Activated CD8-positive, alpha-beta memory T cell treated with anti-CD3 and anti-CD28 coated beads for 36 hours (primary cell): ENCODE results near the gene LRRC59. TPM values are rescaled to one million over a fixed set of nuclear protein-coding genes. Genes with fewer than 3 reads are reported as not detected.

Experiments used
- CTCF ChIA-PET: fragments of 350-600 bp; sonication (Branson Sonifier 250); formaldehyde crosslinking; loops from one replicate; lab custom pipeline; 2021; ENCODE audit warnings: antibody characterized with exemption; lab: Charles Lee
- POLR2A ChIA-PET: fragments of 350-600 bp; sonication (Branson Sonifier 250); formaldehyde crosslinking; loops from one replicate; lab custom pipeline; 2021; ENCODE audit warnings: antibody characterized with exemption; lab: Charles Lee
- total RNA-seq, 2 experiments: library from RNA; stranded (reverse); gene quantifications; one replicate each; pipeline ENCODE4 v1.2.3, GENCODE V29; 2021

LRRC59 gene
- total RNA-seq, 2 experiments from 2014 or later: 122 to 123 TPM

DNA sequence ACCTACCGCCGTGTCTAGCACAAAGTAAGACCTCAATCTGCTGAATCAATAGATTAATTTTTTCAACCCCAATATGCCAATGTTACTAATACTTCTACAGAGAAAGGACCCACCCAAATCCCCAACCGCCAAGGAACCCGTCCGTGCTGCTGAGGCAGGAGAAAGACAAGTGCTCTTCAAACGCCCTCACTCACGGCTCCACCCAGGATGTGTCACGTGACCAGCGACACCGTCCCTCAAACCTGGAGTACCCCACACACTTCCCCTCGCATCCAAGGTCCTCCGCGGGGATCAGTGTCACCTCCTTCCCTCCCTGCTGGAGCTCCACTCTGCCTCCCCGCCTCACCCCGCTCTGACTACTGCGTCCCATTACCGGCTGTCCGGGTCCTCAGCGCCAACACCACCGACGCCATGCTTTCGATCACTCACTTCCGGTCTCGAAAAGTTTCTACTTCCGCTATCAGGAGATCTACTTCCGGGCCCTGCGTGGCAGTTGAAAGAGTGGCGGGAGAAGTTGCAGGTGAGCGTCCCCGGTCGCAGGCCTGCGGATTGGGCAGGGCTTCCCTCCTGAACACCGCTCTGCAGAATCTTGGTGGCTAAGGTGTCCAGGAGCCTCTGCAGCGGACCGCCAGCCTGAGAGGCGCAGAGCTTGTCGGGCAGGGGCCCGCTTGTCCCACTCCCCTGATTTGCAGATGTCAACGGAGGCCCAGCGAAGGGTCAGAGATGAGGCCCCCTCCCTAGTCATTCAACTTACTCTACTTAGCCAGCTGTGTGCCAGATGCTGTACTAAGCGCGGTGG is 24.4 kb downstream of the LRRC59 start, which contains the start of the genes EME1 and MRPL27:
EME1 (plus strand) TSS at position 472 of the 799 bp plus-strand sequence. CDS start 1,980 bp downstream, outside the sequence.
MRPL27 (minus strand) TSS at position 427 of the 799 bp plus-strand sequence; CDS start at position 413, 14 bp downstream.
- ChIA-PET CTCF (interaction anchor here (0.9 to 3.4 kb wide), 4 partner anchors 8 to 25 kb away, joined by 3 to 16 read pairs (median 4); partner anchors contain the start of gene LRRC59), POLR2A (interaction anchor here (1.0 to 1.3 kb wide), 4 partner anchors 11 to 169 kb away, joined by 3 to 8 read pairs (median 4); partner anchors contain the start of gene XYLT2)

DNA sequence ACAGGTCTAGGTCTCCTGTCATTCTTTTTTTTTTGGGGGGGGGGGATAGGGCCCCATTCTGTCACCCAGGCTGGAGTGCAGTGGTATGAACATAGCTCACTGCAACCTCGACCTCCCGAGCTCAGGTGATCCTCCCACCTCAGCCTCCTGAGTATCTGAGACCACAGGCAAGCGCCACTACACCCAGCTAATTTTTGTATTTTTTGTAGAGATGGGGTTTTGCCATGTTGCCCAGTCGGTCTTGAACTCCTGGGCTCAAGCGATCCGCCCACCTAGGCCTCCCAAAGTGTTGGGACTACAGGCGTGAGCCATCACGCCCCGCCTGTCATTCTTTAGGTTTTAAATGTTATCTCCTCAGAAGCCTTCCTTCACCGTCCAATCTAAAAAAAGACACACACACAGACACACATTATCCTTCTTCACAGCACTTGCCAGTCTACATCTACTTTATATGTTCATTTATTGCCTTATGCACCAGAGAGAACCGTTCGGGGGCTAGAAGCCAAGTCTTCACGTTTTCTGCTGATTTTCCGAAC is 25.0 kb downstream of the LRRC59 start:
- ChIA-PET CTCF (interaction anchor here (0.9 to 2.1 kb wide), 4 partner anchors 9 to 25 kb away, joined by 3 to 8 read pairs (median 4); partner anchors contain the start of gene LRRC59), POLR2A (interaction anchor here (1.0 to 1.3 kb wide), 3 partner anchors 10 to 170 kb away, joined by 3 to 8 read pairs (median 3); partner anchors contain the start of gene XYLT2)

DNA sequence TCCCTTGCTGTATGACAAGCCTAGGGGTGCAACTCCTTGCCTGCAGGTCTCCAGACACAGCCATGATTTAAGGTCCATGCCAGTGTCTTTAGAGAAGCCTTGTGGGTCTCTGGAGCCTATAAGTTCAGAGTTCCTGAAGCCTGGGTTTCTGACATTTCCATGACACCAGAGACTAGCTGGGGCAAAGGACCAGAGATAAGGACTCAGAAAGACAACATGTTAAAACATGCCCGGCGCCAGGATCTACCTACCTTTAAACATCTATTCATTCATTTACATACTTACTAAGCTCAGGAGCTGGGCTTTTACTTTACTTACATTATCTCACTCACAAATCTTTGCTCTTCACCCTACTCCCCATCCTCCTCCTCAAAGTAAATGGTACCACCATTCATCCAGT is 25.8 kb downstream of the LRRC59 start:
- CTCF ChIA-PET: interaction anchor here (0.9 to 2.1 kb wide), 3 partner anchors 8 to 25 kb away, joined by 3 to 8 read pairs (median 5); partner anchors contain the start of gene LRRC59

DNA sequence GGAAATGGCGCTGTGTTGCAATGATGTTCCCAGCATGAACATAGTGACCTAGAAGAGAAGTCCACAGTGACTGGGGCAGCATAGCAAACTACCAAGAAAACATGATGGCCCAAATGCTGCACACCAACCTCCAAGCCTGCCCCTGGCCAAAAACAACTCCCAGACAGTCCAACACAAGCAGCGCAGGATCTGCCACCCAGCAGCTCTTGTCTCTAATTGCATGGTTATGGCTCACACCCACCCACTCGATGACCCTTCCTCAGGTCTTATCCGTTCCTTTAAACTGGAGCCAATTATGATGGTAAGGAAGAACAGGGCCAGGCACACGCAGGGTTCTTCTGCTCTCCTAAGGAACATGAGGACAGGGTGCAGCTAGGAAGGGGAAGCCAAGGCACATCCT is 27.3 kb downstream of the LRRC59 start:
- ChIA-PET POLR2A (no interaction called here), CTCF (interaction anchor here (0.6 to 2.1 kb wide), 2 partner anchors 8 to 15 kb away, joined by 3 to 8 read pairs; no protein-coding TSS in a partner anchor)

More for the DNA sequence above, 25.8 kb downstream of the LRRC59 start:
- POLR2A ChIA-PET: no interaction called here

DNA sequence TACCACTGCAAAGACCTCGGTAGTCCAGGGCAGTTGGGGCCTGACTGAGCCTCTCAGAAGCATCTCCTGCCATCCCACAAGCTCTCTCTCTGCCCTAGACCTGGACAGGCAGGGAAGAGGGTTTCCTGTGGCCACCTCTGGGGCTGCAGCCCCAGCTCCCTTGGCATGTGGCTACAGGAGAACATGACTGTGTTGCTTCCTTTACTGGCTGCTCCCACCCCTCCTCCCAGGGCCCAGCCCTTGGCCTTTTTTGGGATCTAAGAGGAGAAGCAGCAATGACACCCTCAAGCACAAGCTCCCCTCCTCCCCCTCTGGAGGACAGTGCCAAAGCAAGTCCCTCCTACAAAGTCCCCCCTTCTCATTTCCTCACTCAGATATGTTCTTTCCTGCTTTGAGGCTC is 29.9 kb downstream of the LRRC59 start:
- CTCF ChIA-PET: no interaction called here
- POLR2A ChIA-PET: no interaction called here

DNA sequence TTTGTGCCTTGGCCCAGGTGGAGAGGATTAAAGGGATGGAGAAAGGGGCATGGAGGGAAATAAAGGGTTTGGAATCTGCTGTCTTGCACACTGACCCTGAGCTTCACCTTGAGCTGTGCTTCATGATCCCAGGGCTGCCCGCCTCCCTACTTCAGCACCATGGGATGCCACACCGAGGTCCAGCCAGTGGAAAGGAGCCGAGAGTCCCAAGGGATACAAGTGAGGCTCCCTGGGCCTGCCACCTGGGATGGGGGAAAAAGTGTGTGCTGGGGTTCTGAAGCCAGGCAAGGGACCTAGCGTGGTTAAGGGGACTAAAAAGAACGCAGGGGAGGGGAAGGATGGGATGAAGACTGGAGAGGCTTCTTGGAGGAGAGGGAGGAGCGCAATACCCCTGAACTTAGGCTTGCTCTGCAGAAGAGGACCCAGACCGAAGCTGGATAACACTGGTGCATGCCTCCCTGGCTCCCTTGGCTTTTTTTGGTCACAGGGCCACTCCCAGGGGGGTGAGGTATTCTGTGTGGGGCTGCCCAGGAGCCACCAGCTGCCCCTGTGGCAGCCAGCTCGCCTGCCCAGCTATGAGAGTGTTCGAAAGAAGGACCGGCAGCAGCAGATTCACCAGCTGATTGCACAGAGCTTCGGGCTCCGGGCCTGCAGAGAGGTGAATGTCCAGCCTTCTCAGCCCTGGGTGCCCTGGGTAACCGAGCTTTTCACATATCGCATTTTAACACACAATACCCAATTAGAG is 31.5 kb downstream of the LRRC59 start:
- CTCF ChIA-PET: interaction anchor here (1.0 to 1.3 kb wide), 2 partner anchors 8 to 166 kb away, joined by 3 to 4 read pairs; no protein-coding TSS in a partner anchor
- POLR2A ChIA-PET: no interaction called here

DNA sequence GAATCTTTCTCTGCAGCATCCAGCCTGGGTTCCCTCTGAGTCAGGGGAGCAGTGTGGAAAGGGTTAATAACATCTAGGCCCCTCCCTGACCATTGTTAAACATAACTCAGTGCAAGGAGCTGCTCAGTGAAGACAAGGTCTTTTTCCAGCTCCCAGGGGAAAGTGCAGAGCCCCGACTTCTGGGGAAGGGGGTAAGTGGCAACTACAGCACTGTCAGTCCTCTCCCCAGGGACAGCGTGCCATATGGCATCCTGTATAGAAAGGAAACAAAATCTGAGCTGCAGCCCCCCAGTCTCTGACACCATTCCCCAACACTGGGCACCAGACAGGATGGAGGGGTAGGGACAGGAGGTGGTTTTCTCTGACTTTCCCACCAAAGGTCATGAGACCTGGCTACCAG is 32.2 kb downstream of the LRRC59 start:
- ChIA-PET POLR2A (interaction anchor here (1.0 kb wide), 1 partner anchor 9 kb away, joined by 3 read pairs; no protein-coding TSS in a partner anchor), CTCF (interaction anchor here (1.3 kb wide), 1 partner anchor 9 kb away, joined by 3 read pairs; no protein-coding TSS in a partner anchor)

DNA sequence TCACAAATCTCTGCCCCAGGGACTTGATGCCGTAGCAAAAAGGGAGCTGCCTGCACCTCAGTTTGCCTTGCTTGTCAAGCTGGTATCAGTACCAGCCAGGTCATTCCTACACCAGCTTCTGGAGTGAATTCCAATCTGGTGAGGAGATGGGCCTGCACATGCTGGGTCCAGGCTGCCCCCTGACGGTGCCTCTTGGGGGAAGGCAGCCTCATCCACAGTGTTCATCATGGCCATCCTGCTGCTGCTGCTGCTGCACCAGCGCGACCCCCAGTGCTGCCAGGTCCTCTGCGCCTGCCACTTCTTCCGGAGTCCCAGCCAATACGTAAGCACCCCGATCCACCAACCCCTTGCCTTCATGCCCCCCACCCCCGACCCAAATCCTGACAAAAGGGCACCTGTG is 32.6 kb downstream of the LRRC59 start:
- POLR2A ChIA-PET: interaction anchor here (1.0 kb wide), 1 partner anchor 9 kb away, joined by 3 read pairs; no protein-coding TSS in a partner anchor
- CTCF ChIA-PET: interaction anchor here (1.3 kb wide), 1 partner anchor 9 kb away, joined by 3 read pairs; no protein-coding TSS in a partner anchor

DNA sequence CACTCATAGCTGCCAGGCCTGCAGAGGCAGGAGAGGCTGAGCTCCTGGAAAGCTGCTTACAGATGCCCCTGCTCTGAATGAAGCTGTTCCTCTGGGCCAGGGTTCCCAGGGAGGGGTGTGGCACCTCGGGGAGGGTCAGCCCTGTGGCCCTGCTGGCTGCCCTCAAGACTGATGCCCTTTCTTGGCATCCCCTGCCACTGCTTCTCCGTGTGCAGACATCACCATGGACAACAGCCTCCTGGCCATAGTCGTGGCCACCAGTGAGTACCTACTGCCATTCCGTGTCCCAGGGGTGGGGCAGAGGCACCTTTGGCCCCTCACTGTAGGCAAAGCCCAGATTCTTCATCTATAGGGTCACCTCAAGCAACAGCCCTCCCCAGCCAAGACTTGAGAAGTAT is 33.3 kb downstream of the LRRC59 start:
- POLR2A ChIA-PET: no interaction called here
- CTCF ChIA-PET: no interaction called here

DNA sequence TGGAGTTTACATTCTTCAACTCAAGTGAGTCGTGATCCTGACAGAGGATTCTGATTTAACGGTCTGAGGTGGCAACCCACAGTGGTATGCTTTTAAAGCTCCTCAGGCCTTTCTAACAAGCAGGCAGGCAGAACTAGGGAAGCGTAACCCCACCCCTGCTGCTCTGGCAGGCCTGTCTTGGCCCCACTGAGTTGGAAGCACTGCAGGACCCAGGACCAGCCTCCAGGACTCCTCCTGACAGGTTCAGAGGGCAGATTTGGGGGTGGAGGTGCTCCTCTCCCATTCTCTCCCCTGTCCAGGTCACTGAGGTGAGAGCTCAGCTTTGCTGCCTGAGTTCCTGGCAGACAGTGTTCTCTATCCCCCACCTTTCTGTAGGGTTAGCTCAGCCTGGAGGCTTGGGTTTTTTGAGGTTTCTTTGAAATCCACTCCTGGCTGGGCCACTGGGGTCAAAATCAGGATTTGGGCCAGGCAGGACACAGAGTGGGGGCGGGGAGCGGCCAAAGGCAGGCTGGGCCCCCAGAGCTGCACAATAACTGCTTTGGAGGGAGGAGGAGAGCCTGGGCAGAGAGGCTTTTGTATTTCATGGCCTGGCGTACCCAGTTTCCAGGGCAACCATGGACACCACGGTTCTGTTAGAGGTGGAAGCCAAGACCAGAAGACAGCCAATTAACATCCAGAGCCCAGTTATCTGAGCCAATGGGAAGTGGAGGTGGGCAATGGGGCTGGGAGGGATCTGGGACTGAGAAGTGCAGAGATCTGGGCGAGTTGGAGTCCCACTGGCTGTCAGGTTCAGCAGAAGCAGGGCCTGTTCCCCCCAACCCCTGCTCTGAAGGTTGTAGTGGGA is 33.9 kb downstream of the LRRC59 start:
- ChIA-PET POLR2A (interaction anchor here (0.6 to 2.7 kb wide), 3 partner anchors 17 to 66 kb away, joined by 3 to 10 read pairs (median 6); partner anchors contain the start of genes LRRC59 and XYLT2), CTCF (interaction anchor here (1.0 to 3.2 kb wide), 6 partner anchors 8 to 34 kb away, joined by 3 to 21 read pairs (median 8); partner anchors contain the start of genes EME1, LRRC59 and MRPL27)

DNA sequence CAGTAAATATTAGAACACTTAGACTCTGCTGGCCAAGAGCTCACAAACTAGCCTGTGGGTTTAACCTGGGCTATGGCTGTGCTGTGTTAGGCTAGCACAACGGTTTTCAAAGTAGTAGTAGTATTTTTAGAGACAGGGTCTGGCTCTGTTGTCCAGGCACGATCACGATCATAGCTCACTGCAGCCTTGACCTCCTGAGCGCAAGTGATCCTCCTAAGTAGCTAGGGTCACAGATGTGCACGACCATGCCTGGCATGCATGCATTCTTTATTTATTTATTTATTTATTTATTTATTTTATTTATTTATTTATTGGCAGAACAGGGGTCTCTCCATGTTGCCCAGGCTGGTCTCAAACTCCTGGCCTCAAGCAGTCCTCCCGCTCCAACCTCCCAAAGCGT is 34.7 kb downstream of the LRRC59 start:
- CTCF ChIA-PET: interaction anchor here (0.6 to 3.2 kb wide), 17 partner anchors 9 to 278 kb away, joined by 3 to 21 read pairs (median 4); partner anchors contain the start of genes EME1, LRRC59 and MRPL27
- POLR2A ChIA-PET: interaction anchor here (1.8 to 2.7 kb wide), 3 partner anchors 10 to 35 kb away, joined by 6 to 10 read pairs (median 8); partner anchors contain the start of genes EME1, LRRC59, MRPL27 and XYLT2

DNA sequence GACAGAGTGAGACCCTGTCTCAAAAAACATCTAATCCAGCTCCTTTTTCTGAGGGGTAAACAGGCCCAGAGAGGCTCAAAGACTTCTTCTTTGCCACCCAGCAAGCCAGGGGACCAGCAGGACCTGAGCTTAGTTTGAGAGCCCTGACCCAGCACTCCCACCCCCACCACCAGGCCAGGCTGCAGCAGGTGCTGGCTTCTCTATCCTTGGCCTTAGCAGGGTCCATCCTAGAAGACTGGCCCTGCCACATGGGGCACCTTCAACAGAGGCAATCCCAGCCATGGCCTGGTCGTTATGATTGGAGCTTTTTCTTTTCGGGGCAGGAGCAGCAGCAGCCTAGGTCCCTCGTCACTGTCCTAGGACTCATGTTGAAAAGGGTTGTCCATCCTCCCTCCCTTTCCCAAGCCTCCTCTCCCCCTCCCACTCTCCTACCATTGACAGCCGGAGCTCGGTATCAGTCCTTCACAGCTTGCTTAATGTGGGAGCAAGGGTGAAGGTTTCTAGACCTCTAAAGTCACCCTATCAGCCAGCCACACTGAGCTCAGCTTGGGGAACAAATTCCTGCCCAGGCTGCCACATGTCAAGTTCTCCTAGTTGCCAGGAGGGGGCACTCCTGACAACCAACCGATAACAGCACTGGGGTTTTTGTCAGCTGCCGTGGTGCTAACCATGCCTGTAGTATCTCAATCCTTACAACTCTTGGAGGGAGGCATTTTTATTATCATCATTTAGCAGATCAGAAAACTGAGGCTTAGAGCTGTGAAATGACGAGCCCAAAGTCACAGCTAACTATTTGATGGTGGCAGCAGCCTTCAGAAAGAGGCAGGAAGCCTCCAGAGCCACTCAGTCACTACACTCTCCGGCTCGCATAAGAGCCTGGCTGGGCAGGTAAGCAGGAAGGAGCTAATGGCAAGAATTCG is 35.5 kb downstream of the LRRC59 start:
- ChIA-PET CTCF (interaction anchor here (0.6 to 3.2 kb wide), 21 partner anchors 9 to 277 kb away, joined by 3 to 21 read pairs (median 4); partner anchors contain the start of genes EME1, LRRC59, MRPL27 and XYLT2), POLR2A (interaction anchor here (0.6 to 2.7 kb wide), 4 partner anchors 11 to 72 kb away, joined by 3 to 10 read pairs (median 7); partner anchors contain the start of genes EME1, LRRC59, MRPL27 and XYLT2)

DNA sequence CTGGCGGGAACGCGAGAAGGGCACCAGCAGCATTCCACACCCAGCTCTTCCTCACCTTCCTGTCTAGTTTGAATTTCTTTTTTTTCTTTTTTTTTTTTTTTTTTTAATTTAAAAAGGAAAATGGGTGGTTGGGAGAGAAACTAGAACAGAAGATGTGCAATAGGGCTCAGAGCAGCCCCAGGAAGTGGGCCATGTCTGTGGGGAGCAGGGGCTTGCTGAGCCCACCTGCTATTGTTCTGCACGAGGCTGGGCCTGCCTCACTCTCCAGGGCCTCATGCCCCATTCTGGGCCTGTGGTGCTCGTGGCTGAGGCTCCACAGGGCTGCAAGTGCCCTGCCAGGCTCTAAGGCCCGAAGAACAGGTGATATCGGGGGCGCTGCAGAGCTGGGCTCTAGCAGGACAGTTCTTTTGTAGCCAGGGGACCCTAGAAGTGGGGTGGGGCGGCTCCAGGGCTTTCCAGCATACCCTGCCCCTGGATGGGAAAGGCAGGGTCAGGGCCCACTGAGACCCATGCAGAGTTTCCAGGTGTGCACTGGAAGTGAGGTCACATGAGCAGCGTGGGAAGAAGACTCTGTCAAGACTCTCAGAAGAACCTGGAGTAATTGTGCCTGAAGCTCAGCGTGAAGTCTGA is 36.7 kb downstream of the LRRC59 start:
- ChIA-PET POLR2A (interaction anchor here (0.6 to 2.7 kb wide), 3 partner anchors 11 to 71 kb away, joined by 3 to 6 read pairs (median 4); partner anchors contain the start of gene LRRC59), CTCF (interaction anchor here (0.8 to 3.2 kb wide), 9 partner anchors 8 to 191 kb away, joined by 3 to 16 read pairs (median 5); partner anchors contain the start of genes COL1A1, EME1, LRRC59 and MRPL27)

DNA sequence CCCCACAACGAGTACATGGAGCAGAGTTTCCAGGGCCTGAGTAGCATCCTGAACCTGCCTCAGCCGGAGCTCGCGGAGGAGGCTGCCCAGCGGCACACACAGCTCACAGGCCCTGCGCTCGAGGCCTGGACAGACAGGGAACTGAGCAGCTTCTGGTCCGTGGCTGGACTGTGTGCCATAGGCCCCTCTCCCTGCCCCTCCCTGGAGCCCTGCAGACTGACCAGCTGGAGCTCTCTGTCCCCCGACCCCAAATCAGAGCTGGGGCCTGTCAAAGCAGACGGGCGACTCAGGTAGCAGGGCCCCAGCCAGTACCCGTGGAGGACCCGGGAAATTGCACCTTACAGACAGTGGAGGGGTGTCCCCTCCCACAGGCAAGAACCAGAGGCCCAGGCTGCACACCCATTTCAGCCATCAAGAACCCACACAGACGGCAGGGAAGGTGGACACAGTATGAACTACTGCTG is 37.3 kb downstream of the LRRC59 start:
- ChIA-PET POLR2A (interaction anchor here (0.6 kb wide), 1 partner anchor 11 kb away, joined by 4 read pairs; no protein-coding TSS in a partner anchor), CTCF (interaction anchor here (0.9 to 3.2 kb wide), 4 partner anchors 8 to 159 kb away, joined by 3 to 11 read pairs (median 4); partner anchors contain the start of genes COL1A1 and LRRC59)
